Endothelial cell of umbilical vein (primary cell): Measurements from ENCODE around the gene STARD13. TPM values are rescaled to one million over a fixed set of nuclear protein-coding genes. Genes with fewer than 3 reads are reported as not detected.

ENCODE experiments used
- BruUV-seq: library from RNA; stranded (reverse); fragments of 400-500 nt; replicated peaks from 2 replicates; lab custom pipeline; 2021; lab: Mats Ljungman, UMichigan
- CTCF ChIA-PET: fragments of 300-600, 350-600 bp; sonication (Branson Sonifier 250); formaldehyde crosslinking; loops from one replicate; lab custom pipeline; 2021; ENCODE audit warnings: antibody characterized with exemption, inconsistent platforms; lab: Charles Lee
- POLR2A ChIA-PET: fragments of 300-600, 350-600 bp; sonication (Branson Sonifier 250); formaldehyde crosslinking; loops from one replicate; lab custom pipeline; 2021; ENCODE audit warnings: antibody characterized with exemption, inconsistent platforms; lab: Charles Lee
- DNase-seq: peaks from one replicate; pipeline ENCODE4 v3.0.0-alpha.2; 2011; ENCODE audit warnings: low read depth, low spot score
- FAIRE-seq: peaks from 2 replicates; lab custom pipeline; 2011; peaks lifted over from hg19 to GRCh38; lab: Jason Lieb, UNC
- H2AFZ ChIP-seq: 2 replicates; pipeline ENCODE4 v1.6.0; 2012; ENCODE audit warnings: low read depth, low read length, control low read depth, inconsistent platforms
- H3K27ac ChIP-seq: 2 replicates; pipeline ENCODE4 v1.5.1; 2011; ENCODE audit warnings: low read depth, mild to moderate bottlenecking, control low read depth, low read length, moderate library complexity; ENCODE audit not compliant: insufficient read depth
- H3K27me3 ChIP-seq, 2 experiments: 2 replicates each; pipeline versions ENCODE4 v1.6.0 to v1.6.1; 2011; ENCODE audit warnings: low read length in 2 of 2, mixed read lengths in 1 of 2; ENCODE audit not compliant: control insufficient read depth in 2 of 2, insufficient read depth in 2 of 2
- H3K36me3 ChIP-seq, 2 experiments: 2 replicates in 1 of 2; 3 replicates in 1 of 2; pipeline ENCODE4 v1.5.1; 2011; ENCODE audit warnings: low read length in 2 of 2, mild to moderate bottlenecking in 1 of 2, moderate library complexity in 1 of 2; ENCODE audit not compliant: control insufficient read depth in 2 of 2, insufficient read depth in 2 of 2; ENCODE audit errors: extremely low read depth in 1 of 2
- H3K4me1 ChIP-seq: 3 replicates; pipeline ENCODE4 v1.5.1; 2011; ENCODE audit warnings: mild to moderate bottlenecking, low read length; ENCODE audit not compliant: control insufficient read depth, insufficient read depth; ENCODE audit errors: extremely low read depth
- H3K4me2 ChIP-seq: 2 replicates; pipeline ENCODE4 v1.6.1; 2011; ENCODE audit warnings: low read length, control low read depth, mixed read lengths; ENCODE audit not compliant: insufficient read depth
- H3K4me3 ChIP-seq, 3 experiments: fragments of 200-600 bp in 1 of 3; sonication (generic), shearing (Covaris generic) in 1 of 3; replicated peaks in 1 of 3; 2 replicates each; pipeline ENCODE4 v1.5.1; 2011 to 2016; ENCODE audit warnings: control low read depth in 3 of 3, low read length in 3 of 3, mild to moderate bottlenecking in 2 of 3, inconsistent platforms in 1 of 3, low read depth in 1 of 3, moderate library complexity in 1 of 3; ENCODE audit not compliant: insufficient read depth in 1 of 3
- H3K79me2 ChIP-seq: 2 replicates; pipeline ENCODE4 v1.6.0; 2012; ENCODE audit warnings: low read length, inconsistent platforms; ENCODE audit not compliant: control insufficient read depth, insufficient read depth
- H3K9ac ChIP-seq: replicated peaks from 2 replicates; pipeline ENCODE3; 2011; ENCODE audit warnings: low read length, control low read depth; ENCODE audit not compliant: insufficient read depth; ENCODE audit errors: extremely low read depth
- H3K9me1 ChIP-seq: replicated peaks from 3 replicates; pipeline ENCODE4 v1.6.0; 2011; ENCODE audit warnings: mild to moderate bottlenecking, low read length; ENCODE audit not compliant: control insufficient read depth, insufficient read depth; ENCODE audit errors: extremely low read depth
- H3K9me3 ChIP-seq: replicated peaks from 2 replicates; pipeline ENCODE4 v1.5.1; 2012; ENCODE audit warnings: low read length, inconsistent platforms; ENCODE audit not compliant: control insufficient read depth, insufficient read depth
- H4K20me1 ChIP-seq: replicated peaks from 2 replicates; pipeline ENCODE3; 2011; ENCODE audit warnings: mild to moderate bottlenecking, low read length; ENCODE audit not compliant: control insufficient read depth, insufficient read depth; ENCODE audit errors: extremely low read depth
- EZH2 ChIP-seq: IDR thresholded peaks from 2 replicates; pipeline ENCODE4 v1.6.1; 2012; ENCODE audit warnings: borderline replicate concordance, low read depth, mild to moderate bottlenecking, moderate library complexity, low read length, inconsistent platforms; ENCODE audit not compliant: severe bottlenecking
- FOS ChIP-seq: IDR thresholded peaks from 2 replicates; pipeline ENCODE4 v1.6.1; 2011; ENCODE audit warnings: mild to moderate bottlenecking, low read length, moderate library complexity, borderline replicate concordance; ENCODE audit not compliant: insufficient read depth
- GATA2 ChIP-seq: IDR thresholded peaks from 2 replicates; pipeline ENCODE4 v1.7.0; 2011; ENCODE audit warnings: low read depth, mild to moderate bottlenecking, moderate library complexity, mixed read lengths, low read length; ENCODE audit not compliant: insufficient read length, insufficient read depth
- JUN ChIP-seq: IDR thresholded peaks from 2 replicates; pipeline ENCODE4 v1.6.1; 2011; ENCODE audit warnings: borderline replicate concordance, low read depth; ENCODE audit not compliant: insufficient read length, insufficient read depth
- MYC ChIP-seq: IDR thresholded peaks from one replicate; pipeline ENCODE4 v1.6.1; 2011; ENCODE audit warnings: mild to moderate bottlenecking, low read depth, low read length
- POLR2A ChIP-seq: IDR thresholded peaks from 2 replicates; pipeline ENCODE4 v1.6.1; 2012; ENCODE audit warnings: low read depth, mild to moderate bottlenecking, control low read depth, low read length
- POLR2AphosphoS5 ChIP-seq: IDR thresholded peaks from 2 replicates; pipeline ENCODE4 v1.6.1; 2012; ENCODE audit warnings: low read depth, mild to moderate bottlenecking, control low read depth, low read length, moderate library complexity; ENCODE audit not compliant: insufficient read depth
- dilution Hi-C: fragments of 300-500 bp; cut with MboI; formaldehyde crosslinking; loops from one replicate; pipeline ENCODE4 v1.15.0; 2019; ENCODE audit warnings: low sequenced_read_pairs; ENCODE audit not compliant: extremely low pct_ligation_motif_present
- intact Hi-C: fragments of 100-400 bp; cut with micrococcal nuclease; formaldehyde crosslinking; loops from one replicate; pipeline ENCODE4 v1.10.0; 2022
- polyA plus RNA-seq, 4 experiments: library from polyadenylated mRNA; depleted of rRNA in 3 of 4; stranded (reverse) in 3 of 4; unstranded in 1 of 4; fragments of >200 nt; gene quantifications; 2 replicates each; pipeline versions ENCODE4 v1.2.1 to v1.2.3, GENCODE V29; 2011 to 2012; ENCODE audit warnings: missing spikeins in 1 of 4
- total RNA-seq: library from RNA; stranded (reverse); gene quantifications from 2 replicates; pipeline ENCODE4 v1.2.3, GENCODE V29; 2021
- TF ChIP-seq, protein P1 (sequence below), 2 donors: IDR thresholded peaks; 1 replicate in 1 of 2; 2 replicates in 1 of 2; pipeline ENCODE4 v1.5.1; 2011; ENCODE audit warnings: low read length in 2 of 2, mild to moderate bottlenecking in 2 of 2, moderate library complexity in 2 of 2, control low read depth in 1 of 2, inconsistent platforms in 1 of 2, low read depth in 1 of 2; ENCODE audit not compliant: insufficient read depth in 1 of 2; ENCODE audit errors: extremely low read depth in 1 of 2
- TF ChIP-seq, protein P2 (sequence below): IDR thresholded peaks from 2 replicates; pipeline ENCODE4 v1.6.1; 2011; ENCODE audit not compliant: insufficient read depth, insufficient read length

Gene STARD13
- total and polyA plus RNA-seq, 2 donors (not counting 3 experiments of a cell fraction or from before 2014, with no cell fraction given) = 11.0 to 47.7 TPM

DNA sequence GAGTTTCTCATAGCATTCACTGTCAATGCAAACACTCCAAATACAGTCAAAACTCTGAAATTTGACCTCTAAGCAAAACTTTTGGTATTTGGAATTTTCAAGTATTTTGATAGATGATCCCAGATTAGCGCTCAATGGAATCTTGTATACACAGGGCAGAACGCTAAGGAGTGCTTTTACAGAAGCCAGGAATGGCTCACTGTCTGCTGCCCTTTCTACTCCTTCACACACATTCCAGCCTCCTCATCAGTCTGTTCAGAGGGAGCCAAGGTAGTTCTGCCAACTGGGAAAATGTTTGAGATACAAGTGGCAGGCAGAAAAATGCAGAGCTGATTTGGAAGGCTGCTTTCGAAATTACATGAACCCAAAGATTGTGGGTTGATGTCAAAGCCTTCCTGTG, 4.4 kb upstream of the STARD13 start:
- POLR2A ChIA-PET = no interaction called here
- no peak overlapping the region for H3K27ac ChIP-seq
- no peak for FAIRE-seq

More for the DNA sequence above, 4.4 kb upstream of the STARD13 start:
- TF ChIP-seq, protein P1, sequence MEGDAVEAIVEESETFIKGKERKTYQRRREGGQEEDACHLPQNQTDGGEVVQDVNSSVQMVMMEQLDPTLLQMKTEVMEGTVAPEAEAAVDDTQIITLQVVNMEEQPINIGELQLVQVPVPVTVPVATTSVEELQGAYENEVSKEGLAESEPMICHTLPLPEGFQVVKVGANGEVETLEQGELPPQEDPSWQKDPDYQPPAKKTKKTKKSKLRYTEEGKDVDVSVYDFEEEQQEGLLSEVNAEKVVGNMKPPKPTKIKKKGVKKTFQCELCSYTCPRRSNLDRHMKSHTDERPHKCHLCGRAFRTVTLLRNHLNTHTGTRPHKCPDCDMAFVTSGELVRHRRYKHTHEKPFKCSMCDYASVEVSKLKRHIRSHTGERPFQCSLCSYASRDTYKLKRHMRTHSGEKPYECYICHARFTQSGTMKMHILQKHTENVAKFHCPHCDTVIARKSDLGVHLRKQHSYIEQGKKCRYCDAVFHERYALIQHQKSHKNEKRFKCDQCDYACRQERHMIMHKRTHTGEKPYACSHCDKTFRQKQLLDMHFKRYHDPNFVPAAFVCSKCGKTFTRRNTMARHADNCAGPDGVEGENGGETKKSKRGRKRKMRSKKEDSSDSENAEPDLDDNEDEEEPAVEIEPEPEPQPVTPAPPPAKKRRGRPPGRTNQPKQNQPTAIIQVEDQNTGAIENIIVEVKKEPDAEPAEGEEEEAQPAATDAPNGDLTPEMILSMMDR (IDR thresholded peaks at IDR 0.05; ENCODE audit: extremely low read depth in 1 of 2, insufficient read depth in 1 of 2, low read depth in 1 of 2, low read length in 2 of 2) = no peak
- TF ChIP-seq FOS (no peak), POLR2AphosphoS5 (no peak), MYC (no peak), EZH2 (no peak), POLR2A (no peak), GATA2 (no peak), JUN (no peak)
- TF ChIP-seq, protein P2, sequence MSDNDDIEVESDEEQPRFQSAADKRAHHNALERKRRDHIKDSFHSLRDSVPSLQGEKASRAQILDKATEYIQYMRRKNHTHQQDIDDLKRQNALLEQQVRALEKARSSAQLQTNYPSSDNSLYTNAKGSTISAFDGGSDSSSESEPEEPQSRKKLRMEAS = no peak
- no TSS peak for BruUV-seq
- CTCF ChIA-PET = interaction anchor here (1.1 kb wide), 1 partner anchor 13 kb away, joined by 4 read pairs; no protein-coding TSS in a partner anchor
- intact Hi-C loops = loop anchor here (10.0 kb wide), 1 partner anchor 865 kb away; no protein-coding TSS in a partner anchor
- dilution Hi-C loops = no loop called here
- Histone ChIP-seq H3K4me3 (no peak overlapping the region), H3K36me3 (no peaks in the 10 kb centered on the region), H2AFZ (no peak overlapping the region), H3K9me1 (no peaks in the 10 kb centered on the region), H3K4me1 (peaks cover 7% of the 10 kb centered on the region), H3K4me2 (no peak overlapping the region), H4K20me1 (no peaks in the 10 kb centered on the region), H3K27me3 (no peaks in the 10 kb centered on the region), H3K9me3 (no peaks in the 10 kb centered on the region), H3K9ac (no peak overlapping the region), H3K79me2 (peaks cover 5% of the 10 kb centered on the region)
- no peak for DNase-seq
